GM21515 (cell line): Measurements from ENCODE around the gene SLC39A3.

Experiments
- ATAC-seq: cut with Tn5 transposase; IDR thresholded peaks from one replicate; pipeline ENCODE4 v1.9.1; 2021; ENCODE audit not compliant: unreplicated experiment

SLC39A3 gene

DNA sequence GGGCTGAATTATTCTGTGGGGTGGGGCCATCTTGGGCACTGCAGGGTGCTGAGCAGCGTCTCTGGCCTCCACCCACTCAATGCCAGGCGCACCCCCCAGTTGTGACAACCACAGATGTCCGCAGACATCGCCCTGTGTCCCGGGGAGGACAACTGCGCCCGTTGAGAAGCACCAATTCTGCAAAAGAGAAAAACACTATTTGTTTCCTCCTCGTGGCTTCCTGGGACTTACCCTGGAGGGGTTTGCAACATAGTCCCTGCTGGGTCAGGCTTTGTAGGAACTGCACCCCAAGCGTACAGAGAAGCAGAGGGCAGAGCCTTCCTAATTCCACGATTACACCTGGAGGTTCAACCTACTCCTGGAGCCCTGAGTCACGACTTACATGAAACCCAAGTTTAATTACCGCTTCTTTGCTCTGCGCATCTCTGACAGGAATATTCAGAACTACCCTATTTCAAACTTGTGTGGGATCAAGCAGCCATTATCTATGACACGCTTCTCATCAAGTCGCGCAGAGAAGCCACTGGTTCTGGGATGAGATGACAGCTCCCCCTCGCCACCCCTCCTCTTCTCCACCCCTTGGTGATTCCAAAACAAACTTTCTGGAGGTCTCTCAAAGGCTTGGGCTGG lies 11.1 kb upstream of the SLC39A3 start:
- no peak for ATAC-seq

DNA sequence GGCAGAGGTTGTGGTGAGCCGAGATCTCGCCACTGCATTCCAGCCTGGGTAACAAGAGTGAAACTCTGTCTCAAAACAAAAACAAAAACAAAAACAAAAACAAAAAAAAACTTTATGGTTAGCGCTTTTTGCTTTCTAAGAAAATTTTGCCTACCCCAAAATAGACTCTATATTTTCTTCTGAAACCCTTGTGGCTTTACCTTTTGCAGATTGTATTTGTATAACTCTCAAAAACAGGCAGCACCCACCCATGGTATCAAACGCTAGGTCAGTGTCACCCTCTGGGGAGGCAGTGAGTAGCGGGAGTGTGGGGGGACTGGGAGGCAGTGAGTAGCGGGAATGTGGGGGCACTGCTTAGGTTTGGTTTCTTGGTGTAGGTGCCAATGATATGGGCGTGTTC lies 7.5 kb upstream of the SLC39A3 start:
- no peak for ATAC-seq

DNA sequence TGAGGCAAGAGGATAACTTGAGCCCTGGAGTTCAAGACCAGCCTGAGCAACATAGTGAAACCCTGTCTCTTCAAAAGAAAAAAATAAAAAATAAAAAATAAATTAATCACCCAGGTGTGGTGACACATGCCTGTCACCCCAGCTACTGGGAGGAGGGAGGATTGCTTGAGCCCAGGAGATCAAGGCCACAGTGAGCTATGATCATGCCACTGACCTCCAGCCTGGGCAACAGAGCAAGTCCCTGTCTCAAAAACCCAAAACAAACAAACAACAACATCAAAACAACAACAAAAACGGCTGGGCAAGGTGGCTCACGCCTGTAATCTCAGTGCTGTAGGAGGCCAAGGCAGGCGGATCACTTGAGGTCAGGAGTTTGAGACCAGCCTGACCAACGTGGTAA lies 4.3 kb upstream of the SLC39A3 start:
- ATAC-seq, result no peak

DNA sequence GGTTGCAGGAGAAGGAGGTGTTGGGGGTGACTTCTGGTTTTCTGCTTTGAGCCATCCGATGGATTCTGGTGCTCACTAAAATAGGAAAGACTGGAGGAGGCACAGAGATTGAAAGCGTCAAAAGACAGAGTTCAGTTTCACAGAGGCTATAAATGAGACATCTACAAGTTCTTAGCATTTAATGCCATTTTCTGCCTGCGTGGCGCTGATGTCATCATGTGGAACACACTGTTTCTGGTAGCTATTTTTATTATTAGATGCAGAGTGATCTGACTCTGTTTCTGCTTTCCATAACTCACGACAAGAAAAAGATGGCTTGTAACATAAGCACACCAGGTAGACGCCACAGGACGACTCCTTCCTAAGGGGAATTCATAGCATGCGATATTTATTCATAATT lies 3.3 kb upstream of the SLC39A3 start:
- ATAC-seq, result no peak

DNA sequence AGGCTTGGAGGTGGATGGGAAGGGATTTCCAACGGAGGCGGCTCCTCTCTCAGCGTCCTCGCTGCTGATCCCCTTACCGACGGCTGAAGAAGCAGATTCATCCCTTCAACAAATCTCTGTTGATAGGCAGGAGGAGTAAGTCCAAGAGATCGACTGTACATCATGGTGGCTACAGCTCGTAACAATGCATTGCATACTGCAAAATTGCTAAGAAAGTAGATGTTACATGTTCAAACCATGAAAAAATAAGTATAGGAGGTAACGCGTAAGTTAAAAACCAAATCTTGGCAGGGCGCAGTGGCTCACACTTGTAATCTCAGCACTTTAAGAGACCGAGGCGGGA lies 468 bp upstream of the SLC39A3 start:
- no peak for ATAC-seq

DNA sequence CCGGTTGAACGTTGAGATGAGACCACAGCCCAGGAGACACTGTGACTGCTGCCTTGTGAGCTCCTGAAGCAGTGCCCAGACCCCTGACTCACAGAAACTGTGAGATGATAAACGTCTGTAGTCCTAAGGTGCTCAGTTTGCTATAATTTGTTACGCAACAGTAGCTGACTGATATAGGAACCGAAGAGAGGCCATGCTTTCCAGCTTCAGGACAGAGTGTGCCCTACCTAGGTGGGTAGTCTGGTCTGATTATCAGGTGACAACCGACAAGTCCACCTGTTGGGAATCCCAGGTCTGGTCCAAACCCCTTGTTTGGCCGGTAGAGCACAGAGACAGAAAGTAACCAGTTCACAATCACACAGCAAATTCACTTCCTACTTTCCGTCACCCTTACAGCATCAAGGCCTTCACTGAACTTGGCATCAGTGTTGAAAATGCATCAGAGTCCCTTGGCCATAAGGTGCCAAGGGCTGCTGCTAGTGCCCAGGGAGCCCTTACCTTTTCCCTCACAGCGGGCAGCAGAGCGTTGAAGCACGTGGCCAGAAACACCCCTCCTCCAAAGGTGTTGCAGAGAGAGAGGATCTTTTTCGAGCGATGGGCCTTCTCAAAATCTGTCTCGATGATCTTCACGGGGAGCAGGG lies 3.1 kb downstream of the SLC39A3 start:
- no peak for ATAC-seq

DNA sequence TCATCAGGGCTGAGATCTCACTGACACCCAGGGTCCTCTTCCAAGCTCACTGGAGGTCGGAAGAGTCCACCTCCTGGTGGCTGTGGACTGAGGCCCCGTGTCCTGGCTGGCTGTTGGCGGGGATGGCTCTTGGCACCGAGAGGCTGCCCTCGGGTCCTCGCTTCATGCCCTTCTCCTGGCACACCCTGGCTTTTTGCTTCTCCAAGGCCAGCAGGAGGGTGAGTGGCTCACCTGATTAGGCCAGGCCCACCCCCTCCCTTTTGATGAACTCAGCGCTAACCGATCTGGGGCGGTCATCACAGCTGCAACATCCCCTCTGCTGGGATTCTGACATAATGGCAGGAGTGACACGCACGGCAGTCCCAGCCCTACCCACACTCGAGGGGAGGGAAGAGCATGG lies 4.4 kb downstream of the SLC39A3 start:
- ATAC-seq, result no peak

DNA sequence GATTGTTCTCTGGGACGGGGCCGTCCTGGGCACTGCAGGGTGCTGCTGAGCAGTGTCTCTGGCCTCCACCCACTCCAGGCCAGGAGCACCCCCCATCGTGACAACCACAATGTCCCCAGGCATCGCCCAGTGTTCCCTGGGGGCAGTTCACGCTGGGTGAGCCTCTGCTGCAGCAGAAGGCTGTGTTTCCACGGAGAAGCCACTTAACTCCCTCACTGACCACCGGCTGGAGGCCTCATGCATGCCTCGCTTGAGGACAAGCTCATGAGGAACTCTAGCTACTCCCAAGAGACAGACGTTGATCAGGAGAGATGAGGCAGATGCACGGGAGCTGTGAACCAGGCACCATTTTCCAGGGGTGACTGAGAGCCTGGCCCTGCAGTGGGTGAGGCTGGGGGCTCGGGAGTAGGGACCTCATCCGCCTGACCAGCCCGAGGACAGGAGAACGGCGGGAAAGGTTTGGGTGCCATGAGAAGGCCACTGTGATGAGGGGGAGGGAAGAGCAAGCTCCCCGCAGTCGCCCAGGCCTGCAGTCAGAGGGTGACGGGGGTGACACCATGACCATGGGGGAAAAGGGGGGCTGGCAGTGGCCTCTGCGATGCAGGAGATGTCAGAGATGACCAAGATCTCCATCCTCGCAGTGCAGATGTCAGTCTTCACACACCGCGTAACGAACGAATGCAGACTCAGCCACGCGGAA lies 5.1 kb downstream of the SLC39A3 start:
- ATAC-seq, result no peak

DNA sequence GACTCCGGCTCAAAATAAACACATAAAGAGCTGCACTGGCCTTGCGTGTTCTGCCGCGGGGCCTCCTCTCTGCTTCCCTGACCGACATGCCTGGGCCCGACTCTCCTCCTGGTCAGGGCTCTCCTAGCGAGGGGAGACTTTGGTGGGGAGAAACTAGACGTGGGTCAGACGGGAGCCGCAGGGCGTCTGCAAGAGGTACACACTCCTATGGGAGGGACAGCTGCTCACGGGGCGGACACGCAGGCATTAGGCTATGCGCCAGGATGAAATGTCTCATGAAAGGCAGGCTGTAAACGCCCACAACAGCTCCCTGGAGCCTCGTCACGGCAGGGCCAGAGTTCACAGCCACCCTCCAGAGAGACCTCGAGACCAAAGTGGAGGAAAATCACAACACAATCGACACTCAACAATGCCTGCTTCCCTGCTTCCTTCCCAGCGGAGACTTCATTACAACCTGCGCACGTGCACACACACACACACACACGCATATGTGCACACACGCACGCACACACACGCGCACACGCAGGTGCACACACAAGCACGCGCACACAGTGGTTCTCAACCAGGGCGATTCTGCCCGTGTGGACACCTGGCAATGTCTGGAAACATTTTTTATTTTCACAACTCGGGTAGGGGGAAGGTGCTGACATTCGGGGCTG lies 5.8 kb downstream of the SLC39A3 start:
- ATAC-seq, result no peak

DNA sequence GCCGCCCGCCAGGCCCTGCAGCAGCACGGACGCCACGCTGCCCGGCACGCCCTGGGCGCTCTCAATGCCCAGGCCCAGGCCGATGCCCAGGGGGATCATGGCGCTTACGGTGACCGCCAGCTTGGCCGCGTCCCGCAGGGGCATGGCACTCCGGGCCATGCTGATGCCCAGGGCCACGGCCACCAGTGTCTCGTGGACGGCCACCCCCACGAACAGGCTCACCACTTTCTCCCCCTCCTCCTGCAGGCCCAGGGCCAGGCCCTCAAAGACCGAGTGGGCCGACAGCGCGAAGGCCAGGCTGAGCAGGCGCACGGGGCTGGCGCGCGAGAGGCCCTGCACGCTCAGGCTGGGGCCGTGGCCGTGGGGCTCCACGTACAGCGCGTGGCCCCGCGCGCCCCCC lies 6.9 kb downstream of the SLC39A3 start:
- no peak for ATAC-seq

DNA sequence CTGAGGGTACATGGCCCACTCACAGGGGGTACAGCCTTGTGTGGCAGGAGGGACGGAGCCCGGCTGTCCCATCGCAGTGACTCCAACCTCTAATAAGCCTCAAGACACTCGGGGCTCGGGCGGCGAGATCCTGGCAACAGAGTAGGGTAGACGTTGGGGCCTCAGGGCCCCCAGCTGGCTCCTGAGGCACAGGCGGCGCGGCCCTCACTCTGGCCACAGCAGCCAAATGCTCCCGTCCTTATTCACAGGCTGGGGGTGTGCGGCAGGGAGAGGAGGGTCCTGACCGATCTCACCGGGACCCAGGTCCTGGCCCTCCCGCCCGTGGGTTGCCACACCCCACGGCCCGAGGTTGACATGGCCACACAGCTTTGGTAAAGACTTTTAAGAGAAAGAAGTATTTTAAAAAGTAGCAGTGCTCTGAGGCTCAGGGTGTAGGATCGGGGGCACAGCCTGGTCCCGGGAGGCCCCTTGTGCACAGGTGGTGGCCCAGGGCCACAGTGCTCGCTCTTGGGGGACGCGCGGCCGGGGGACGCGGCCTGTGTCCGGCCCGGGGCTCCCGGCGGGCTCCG lies 7.6 kb downstream of the SLC39A3 start:
- ATAC-seq, result no peak

DNA sequence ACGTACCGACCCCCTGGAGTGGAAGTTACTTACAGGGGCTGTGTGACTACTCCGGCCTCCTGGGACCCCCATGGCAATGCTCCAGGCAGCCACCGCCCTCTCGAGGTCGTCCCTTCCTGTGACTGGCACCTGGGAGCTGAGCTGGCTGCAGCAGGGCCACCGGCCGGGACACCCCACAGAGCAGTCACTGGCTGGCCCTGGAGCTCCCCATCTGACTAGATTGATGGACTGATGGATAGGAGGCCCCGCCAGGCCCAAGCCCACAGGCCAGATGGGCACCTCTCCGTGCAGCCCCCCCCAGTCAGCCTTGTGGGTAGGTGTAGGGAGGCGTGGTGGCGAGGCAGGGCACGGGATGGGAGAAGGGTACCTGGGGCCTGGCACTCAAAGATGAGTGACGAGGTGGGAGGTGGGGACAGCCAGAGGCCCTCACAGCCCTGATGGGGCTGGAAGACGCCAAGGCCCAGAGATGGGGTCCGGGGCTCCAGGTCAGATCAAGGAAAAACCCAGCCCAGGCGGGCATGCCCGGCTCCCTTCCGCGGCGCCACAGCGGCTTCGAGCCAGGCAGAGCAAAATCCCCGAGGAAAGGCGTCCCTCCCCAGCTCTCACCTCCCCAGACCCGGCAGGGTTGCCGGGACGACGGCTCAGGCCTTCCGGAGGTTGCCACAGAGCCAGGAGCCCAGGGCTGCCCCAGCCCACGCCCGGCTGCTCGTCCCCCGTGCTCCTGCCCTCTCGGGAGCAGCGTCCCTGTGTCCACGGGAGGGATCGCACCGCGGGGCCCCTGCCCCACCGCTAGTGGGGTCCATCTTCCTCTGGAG lies 8.4 kb downstream of the SLC39A3 start:
- no peak for ATAC-seq

DNA sequence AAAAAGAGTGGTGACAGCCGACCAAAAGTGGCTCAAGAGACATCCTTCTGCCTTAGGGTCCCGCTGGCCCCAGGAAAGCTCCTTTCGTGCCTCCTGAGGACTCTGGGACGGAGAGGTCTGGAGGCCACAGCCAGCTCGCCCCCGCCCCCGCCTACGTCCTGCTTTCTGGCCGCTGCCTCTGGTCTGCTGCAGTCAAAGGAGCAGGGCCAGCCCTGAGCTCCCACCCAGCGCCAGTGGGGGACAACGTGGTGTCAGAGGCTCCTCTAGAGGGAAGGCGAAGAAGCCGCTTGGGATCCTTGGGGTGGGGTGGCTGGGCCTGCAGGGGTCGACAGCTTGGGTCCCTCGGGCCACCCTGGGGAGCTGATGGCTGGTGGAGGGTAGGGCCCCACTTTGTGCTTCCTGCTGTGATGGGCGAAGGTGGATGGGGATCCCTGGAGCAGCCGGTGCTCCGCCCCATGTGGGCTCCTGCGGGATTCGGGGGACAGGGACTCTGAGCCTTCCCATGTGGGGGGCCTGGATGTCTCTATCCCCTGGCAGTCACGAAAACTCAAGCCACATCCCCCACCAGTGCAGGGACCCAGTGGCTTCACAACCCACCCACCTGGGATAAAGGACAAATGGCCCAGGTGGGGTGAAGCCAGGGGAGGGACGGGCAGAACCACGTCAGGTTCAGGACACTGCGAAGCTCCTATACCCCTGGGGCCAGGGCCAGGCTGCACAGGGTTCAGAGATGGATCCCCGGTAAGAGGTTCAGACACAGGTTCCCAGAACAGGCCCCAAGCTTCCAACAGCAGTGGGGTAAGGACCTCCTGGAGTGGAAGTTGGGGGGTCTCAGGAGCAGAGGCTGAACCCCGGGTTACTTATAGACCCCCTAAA lies 9.6 kb downstream of the SLC39A3 start:
- ATAC-seq, result no peak

DNA sequence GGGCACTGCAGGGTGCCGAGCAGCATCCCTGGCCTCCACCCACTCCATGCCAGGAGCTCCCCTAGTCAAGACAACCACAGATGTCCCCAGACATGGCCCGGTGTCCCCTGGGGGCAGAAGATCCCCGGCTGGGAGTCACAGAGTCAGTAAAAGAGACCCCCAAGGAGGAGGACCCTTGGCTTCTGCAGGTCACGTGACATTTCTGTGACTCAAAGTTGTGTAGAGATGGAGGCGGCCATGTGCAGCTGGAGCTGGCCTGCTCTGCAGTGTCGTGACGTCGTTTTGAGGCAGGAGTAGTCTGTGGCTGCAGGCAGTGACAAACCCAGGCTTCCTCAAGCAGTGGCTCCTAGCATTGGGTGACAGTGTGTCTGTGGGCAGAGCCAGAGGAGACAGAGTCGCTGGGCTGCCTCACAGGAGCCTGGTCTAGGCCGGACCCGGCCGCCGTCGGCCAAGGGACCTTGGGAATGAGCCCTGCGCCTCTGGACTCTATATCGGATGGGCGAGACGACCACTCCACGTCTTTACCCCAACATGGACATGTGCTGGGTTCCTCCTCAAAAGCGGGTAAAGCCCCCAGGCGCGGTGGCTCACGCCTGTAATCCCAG lies 10.9 kb downstream of the SLC39A3 start:
- ATAC-seq, result no peak

DNA sequence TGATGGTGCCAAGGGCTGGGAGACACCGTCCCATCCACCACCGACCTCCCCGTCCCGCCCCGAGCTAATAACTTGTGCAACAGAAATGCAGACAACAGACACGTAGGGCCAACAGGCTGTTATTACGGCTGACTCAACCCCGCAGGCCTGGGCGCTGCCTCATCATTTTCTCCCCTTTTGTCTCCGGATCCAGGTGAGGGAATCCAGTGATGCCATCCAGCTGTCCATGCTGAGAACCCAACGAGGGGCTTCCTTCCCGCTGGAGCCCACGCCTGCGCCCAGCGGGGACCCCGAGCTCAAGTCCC lies 12.2 kb downstream of the SLC39A3 start:
- no peak for ATAC-seq

DNA sequence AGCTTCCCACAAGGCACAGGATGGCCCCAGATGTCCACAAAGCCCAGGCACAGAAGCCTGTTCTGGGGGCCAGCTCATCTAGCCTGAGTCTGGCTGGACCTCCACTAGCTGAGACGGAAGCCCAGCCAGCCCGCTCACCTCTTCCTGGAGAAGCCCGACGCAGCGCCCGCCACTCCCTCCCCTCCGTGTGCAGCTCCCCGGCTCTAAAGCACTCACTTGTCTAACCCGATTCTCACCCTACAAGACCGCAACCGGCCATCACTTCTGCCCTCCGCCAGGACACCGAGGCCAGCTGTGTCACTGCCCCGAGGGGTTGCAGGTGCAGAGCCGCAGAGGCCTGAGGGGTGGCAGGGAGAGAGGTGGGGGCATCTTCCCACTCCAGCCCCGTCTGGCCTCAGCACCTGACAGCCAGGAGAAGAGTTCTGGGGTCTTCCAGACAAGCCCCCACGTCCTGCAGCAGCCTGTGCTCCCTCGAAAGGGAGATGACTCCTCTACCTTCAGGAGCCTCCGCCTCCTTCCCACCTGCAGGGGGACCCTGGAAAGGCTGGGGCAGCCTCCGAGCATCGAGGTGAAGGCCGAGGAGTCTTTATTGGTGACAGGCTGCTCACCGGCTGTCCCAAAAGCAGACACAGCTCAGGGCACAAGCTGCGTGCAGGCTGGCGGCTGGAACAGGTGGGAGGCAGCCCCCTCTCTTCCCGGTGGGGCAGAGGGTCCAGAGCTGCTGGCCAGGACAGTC lies 12.7 kb downstream of the SLC39A3 start:
- ATAC-seq, result no peak

DNA sequence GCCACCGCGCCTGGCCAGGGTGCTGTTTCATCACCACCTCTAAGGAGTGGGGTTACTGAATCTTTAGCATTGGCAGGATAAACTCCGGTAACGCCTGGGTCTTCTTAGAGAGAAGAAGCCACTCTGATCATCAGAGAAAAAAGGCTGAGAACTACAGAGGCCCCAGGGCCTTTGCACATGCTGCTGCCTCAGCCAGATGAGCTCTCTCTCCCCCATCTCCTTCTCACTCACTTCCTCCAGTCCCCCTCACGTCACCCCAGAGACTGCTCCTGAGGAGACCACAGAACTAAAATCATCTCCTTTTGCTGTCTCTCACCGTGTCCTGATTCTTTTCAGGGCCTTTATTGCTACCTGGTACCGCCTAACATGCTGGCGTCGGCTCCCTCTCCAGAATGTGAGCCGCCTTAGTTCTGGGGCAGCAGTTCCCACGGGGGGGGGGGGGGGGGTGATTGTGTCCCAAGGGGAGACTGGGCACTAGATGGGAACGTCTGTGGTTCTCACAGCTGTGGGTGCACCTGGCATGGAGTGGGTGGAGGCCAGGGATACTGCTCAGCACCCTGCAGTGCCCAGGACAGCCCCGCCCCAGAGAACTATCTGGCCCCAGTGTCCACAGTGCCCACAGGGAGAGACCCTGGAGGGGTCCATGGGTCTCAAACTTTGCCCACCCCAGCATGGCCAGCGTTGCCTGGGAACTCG lies 13.5 kb downstream of the SLC39A3 start:
- no peak for ATAC-seq

DNA sequence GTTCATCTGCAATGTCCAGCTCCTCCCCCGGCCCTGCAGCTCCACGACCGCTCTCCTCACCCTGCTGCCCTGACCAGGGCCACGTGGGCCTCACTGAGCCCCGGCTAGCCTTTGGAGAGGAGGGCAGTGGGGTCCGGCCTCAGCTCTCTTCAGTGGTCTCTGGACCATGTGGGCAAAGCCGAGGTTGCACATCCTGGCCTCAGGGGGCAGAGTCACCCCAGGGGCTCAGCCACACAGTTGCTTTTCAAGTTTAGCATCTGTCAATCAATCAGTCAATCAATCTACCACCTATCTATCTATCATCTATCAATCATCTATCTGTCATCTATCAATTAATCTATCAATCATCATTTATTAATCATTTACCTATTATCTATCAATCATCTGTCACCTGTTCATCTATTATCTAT lies 15.7 kb downstream of the SLC39A3 start:
- ATAC-seq, result no peak
